ENCODE measurements around the gene SLC25A6. TPM values are rescaled to one million over a fixed set of nuclear protein-coding genes. Genes with fewer than 3 reads are reported as not detected.

SLC25A6 gene
- total RNA-seq, 4 donors from 2014 or later = 60.0 to 69.9 (median 65.1) TPM

GRCh38 chrX:1341545-1342184, 50.2 kb downstream of the SLC25A6 start:
- H3K27ac ChIP-seq = no peak overlapping the region
- H3K4me1 ChIP-seq = no peaks in the 10 kb centered on the region
- H3K4me3 ChIP-seq = no peak overlapping the region
- H3K36me3 ChIP-seq = no peaks in the 10 kb centered on the region
- in situ Hi-C loops (cut with MboI; ENCODE audit: low sequenced_read_pairs in 4 of 4) (no loop called here), intact Hi-C loops (cut with DNase I; ENCODE audit: low total_unique reads) (no loop called here)
- TF ChIP-seq POLR2A (IDR thresholded peaks at IDR 0.05) = no peak
- no peak for TF ChIP-seq CTCF (IDR thresholded peaks at IDR 0.05 in 4 of 5, conservative IDR thresholded peaks at IDR 0.05 in 1 of 5)
- peaks cover 0 to 11% (median 3%) of the 10 kb centered on the region in 3 donors for H3K9me3 ChIP-seq
- H3K27me3 ChIP-seq = no peaks in the 10 kb centered on the region
- DNase-seq (no peak), ATAC-seq (no peak)

- peak in 1 of 2 donors; percentile 21 for ATAC-seq
- Histone ChIP-seq H3K27ac (peak overlapping the region; percentile 43 to 75 (median 60)), H3K4me1 (no peaks in the 10 kb centered on the region), H3K9me3 (peaks cover 0 to 11% (median 3%) of the 10 kb centered on the region in 3 donors), H3K36me3 (no peaks in the 10 kb centered on the region), H3K27me3 (no peaks in the 10 kb centered on the region), H3K4me3 (peak overlapping the region; percentile 33 to 53 (median 47))
- in situ Hi-C loops (cut with MboI; ENCODE audit: low sequenced_read_pairs in 4 of 4) (no loop called here), intact Hi-C loops (cut with DNase I; ENCODE audit: low total_unique reads) (no loop called here)
- TF ChIP-seq CTCF (IDR thresholded peaks at IDR 0.05 in 4 of 5, conservative IDR thresholded peaks at IDR 0.05 in 1 of 5) = no peak
- TF ChIP-seq POLR2A (IDR thresholded peaks at IDR 0.05) = no peak
- no peak for DNase-seq
These were observed 54.7 kb downstream of the SLC25A6 start for GRCh38 chrX:1336948-1337779.

GRCh38 chrX:1336331-1336943, 55.5 kb downstream of the SLC25A6 start, which contains the start of gene IL3RA:
IL3RA (plus strand) TSS chrX:1336785; CDS start chrX:1341766, 4,981 bp downstream.
- no peak for TF ChIP-seq CTCF (IDR thresholded peaks at IDR 0.05 in 4 of 5, conservative IDR thresholded peaks at IDR 0.05 in 1 of 5)
- peak in 1 of 2 donors; percentile 24 for TF ChIP-seq POLR2A (IDR thresholded peaks at IDR 0.05)
- DNase-seq (peak; percentile 24 to 32), ATAC-seq (peak; percentile 43 to 65)
- H3K36me3 ChIP-seq = no peaks in the 10 kb centered on the region
- peaks cover 0 to 11% (median 3%) of the 10 kb centered on the region in 3 donors for H3K9me3 ChIP-seq
- peak within 1 kb of the TSS; percentile 33 to 53 (median 47) for H3K4me3 ChIP-seq
- peak within 1 kb of the TSS; percentile 43 to 75 (median 60) for H3K27ac ChIP-seq
- intact Hi-C loops (cut with DNase I; ENCODE audit: low total_unique reads) (no loop called here), in situ Hi-C loops (cut with MboI; ENCODE audit: low sequenced_read_pairs in 4 of 4) (no loop called here)
- no peaks in the 10 kb centered on the region for H3K4me1 ChIP-seq
- no peaks in the 10 kb centered on the region for H3K27me3 ChIP-seq

Other genes with a start within 250 kb of the SLC25A6 start
- gene CRLF2, start 179.5 kb downstream of the SLC25A6 start, total RNA-seq = not detected
- 1 to 10 TPM in 2 of 4 donors, under 1 TPM in 2; 0.59 to 1.3 (median 0.89) TPM for gene CSF2RA, start 123.3 kb downstream of the SLC25A6 start, total RNA-seq
- gene IL3RA, start 55.3 kb downstream of the SLC25A6 start, total RNA-seq = 1 to 10 TPM; 2.8 to 8.0 (median 5.6) TPM
- gene ASMTL, start 60.8 kb upstream of the SLC25A6 start, total RNA-seq = 10 to 100 TPM; 13.6 to 19.5 (median 13.9) TPM
- 1 to 10 TPM in 1 of 4 donors, under 1 TPM in 3; 0.36 to 1.1 (median 0.62) TPM for gene P2RY8, start 145.1 kb upstream of the SLC25A6 start, total RNA-seq
- 10 to 100 TPM; 14.1 to 15.9 (median 14.5) TPM for gene AKAP17A, start 199.5 kb upstream of the SLC25A6 start, total RNA-seq
- gene ASMT, start 222.9 kb upstream of the SLC25A6 start, total RNA-seq = not detected